Fibroblast of skin of right quadriceps (primary cell): ENCODE data around the gene LDLRAD4.

Experiments
- DNase-seq: peaks from one replicate; pipeline ENCODE4 v3.0.0-alpha.2; 2013

The LDLRAD4 gene

DNA sequence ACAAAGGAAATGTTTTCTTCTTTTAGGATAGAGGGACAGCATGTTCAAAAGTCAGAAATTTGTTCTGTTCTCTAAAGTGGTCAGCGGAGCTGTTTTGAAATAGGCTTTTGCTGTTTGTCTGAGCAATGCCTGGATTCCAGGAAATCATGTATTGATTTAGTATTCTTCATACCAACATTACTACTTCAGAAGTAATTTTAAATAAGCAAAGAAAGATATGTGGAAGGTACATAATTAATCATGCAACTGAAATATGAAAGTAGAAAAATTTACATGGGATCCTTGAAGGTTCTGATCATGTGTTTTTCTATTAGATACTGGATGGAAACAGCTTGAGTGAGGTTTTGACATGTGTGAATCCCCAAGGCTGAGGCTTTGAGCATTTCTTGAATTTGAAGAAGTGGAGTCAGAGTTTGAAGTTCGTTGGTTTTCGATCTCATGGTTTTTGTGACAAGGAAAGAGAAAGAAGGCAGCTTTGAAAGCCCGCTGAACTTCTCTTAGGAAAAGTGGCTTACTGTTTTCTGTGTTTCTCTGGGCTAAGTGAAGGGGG, 220.0 kb downstream of the LDLRAD4 start:
- DNase-seq = no peak

DNA sequence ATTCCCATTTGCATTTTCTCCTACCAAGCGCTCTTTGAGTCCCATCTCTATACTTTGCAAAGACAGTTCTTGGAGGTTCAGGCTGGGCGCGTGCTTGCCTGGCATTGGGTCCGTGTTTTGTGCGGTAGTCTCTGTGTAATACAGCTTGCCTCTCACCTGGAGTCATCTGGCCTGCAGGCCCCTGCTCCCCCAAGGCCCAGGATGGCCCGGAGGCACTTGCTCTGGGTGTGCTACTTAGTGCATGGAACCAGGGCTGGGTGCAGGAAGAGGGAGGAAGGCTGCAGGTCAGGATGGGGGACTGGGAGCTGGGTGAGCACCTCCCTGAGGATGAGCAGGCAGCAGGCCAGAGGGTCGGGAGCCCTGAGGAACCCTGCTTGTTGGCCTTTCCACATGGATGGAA, 220.9 kb downstream of the LDLRAD4 start:
- DNase-seq = no peak

DNA sequence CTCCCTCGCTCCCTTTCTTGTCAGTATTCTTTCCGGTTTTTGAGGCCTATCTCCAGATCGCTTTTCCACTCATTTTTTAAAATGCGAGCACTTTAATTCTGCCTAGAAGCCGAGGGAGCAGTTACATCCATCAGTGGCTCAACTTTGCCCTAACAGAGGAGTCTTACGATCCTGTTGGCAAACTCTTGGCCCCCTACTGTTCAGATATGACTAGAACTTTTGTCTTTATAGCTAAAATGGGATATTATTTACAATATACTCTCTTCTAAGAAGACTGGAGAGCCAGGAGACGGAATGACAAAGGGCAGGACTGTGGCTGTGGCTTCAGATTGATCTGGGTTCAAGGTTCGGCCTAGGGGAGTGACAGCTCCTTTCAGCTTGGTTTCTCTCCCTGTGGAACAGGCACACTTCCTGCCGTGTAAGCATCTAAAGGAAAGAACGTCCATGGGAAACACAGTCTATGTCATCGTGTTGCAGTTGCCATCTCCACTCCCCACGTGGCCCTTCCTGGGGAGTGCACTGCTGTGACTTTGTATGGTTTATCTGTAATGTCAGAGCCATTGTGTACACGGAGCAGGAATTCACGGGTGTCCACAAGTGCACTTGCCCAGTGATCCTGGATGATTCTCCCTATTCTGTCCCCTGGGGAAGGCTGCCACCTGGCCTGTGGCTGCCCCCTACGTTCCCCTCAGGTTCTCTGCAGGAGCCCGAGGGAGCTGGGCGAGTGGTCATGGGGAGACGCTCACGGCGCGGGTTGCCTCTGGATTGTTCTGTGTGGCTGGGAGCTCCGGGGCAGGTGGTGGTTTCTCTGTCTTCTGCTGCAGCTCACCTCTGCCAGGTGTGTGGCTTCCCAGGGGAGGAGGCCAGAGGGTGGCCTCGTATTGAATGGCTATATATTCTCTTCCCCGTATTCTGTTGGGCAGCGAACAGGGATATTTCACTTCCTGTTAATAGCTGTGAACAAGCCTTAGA, 222.0 kb downstream of the LDLRAD4 start:
- no peak for DNase-seq

DNA sequence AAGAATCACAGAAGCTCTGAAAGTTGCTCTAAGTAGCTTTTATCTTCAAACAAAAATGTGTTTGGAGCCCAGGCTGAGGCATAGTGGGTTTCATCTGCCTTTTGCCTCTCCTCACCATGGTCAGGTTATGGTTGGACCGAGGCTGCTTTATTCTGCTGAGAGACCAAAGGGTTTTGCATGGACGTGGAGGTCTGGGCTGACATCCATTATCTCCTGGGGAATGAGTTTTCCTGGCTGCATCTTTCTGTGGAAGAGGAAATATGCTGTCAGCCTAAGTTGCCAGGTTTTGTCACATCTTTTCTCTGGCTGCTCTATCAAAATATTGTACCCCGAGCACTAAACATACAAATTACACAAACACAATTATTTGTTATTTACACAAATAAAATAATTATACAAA, 223.2 kb downstream of the LDLRAD4 start:
- no peak for DNase-seq

DNA sequence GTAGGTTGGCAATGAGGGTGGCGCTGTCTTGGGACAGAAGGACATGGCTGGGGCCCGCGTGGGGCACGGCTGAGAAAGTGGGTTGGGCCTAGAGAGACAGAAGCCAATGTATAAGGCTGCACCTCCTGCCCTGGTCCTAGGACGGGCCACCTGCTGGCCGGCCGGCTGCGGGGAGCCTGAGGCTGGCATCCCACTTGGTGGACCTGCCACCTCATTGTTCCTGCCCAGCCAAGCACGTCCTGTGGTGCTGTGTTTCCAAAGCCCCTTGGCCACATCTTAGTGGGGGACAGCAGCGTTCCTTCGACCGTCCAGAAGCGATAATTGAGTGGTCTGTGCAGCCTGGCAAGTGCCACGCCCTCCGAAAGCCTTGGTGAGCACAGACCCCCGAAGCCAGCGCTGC, 223.9 kb downstream of the LDLRAD4 start:
- no peak for DNase-seq

DNA sequence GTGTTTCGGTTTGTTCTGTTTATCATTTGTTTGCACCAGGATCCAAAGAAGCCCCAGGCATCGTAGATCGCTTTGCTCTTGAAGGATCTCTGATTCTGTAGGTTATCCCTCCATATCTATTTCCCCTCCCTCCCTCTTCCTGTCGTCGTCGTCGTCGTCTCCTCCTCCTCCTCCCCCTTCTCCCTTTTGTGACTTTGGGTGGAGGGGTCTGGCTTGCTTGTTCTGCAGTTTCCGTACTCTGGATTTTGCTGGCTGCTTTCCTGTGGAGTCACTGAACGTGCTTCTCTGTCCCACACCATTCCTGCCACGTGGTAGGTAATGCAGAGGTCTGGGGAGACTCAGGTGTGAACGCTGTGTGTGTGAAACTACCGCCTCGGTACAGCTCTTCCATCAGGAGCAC, 225.0 kb downstream of the LDLRAD4 start:
- no peak for DNase-seq

DNA sequence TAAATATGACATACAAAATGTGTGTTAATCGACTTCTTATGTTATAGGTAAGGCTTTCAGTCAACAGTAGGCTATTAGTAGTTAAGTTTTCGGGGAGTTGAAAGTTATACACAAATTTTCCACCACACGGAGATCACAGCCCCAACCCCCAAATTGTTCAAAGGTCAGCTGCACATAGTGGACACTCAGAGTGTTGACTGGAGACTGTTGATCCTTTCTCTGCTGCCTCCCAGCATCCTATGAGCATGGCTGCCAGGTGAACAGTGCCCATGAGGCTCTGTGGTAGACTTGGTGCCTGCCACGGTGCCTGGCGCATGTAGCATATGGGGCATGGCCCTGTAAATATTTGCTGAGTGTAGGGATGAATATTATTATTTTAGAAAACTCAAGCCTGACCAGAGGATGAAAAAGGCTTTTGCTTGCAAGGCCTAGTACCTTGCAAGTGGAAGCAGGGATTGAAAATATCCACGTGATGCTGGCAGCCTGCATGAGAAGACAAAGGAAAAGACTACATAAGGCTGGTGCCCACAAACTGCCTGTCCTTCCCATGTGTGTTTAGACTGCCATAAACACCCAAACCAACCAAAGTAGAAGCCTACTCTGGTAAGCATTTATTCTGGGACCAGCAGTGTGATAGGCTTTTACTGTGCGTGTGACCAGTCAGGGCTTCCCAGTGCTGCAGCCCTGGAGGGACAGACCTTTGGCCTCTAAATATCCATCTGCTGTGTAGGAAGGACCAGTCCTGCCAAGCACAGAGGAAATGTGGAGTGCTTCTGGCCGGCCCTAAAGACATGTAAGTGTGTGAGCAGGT, 226.1 kb downstream of the LDLRAD4 start:
- DNase-seq = no peak

DNA sequence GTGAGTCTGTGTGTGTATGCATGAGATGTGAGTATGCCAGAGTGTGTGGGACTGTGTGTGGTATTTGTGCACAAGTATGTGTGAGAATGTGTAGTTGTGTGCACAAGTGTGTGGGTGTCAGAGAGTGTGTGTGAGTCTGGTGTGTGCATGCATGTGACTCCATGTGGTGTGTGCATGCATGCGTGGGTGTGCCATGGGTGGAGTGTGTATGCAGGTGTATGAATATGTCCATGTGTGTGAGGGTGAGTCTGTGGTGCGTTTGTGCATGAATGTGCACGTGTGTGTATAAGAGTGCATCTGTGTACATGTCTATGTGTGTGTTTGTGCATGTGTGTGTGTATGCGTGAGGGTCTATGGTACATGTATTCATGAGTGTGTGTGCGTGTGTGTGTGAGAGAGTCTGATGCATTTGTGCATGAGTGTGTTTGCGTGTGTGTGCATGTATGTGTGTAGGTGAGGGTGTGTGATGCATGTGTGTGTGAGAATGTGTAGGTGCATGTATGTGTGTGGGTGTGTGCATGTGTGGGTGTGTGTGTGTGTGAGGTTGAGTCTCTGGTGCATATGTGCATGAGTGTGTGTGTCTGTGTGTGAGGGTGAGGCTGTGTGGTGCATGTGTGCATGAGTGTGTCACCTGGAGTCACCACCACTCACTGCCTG, 226.8 kb downstream of the LDLRAD4 start:
- no peak for DNase-seq

DNA sequence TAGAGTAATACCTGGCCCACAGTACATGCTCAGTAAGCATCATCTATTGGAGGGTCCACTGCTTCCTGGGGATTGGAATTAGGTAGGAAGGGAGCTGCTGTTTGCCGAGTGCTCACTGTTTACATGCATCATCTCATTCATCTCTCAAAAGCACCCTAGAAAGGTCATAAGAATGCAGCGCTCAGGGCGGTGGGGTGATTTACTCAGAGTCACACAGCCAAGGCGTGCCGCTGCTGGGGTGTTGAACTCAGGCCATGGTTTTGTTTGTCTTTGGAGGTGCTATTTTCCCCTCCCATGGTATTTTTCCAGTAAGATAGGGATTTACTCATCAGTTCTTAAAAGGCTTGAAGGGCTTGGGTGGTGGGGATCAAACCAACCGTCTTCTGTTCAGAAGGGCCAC, 227.5 kb downstream of the LDLRAD4 start:
- no peak for DNase-seq

DNA sequence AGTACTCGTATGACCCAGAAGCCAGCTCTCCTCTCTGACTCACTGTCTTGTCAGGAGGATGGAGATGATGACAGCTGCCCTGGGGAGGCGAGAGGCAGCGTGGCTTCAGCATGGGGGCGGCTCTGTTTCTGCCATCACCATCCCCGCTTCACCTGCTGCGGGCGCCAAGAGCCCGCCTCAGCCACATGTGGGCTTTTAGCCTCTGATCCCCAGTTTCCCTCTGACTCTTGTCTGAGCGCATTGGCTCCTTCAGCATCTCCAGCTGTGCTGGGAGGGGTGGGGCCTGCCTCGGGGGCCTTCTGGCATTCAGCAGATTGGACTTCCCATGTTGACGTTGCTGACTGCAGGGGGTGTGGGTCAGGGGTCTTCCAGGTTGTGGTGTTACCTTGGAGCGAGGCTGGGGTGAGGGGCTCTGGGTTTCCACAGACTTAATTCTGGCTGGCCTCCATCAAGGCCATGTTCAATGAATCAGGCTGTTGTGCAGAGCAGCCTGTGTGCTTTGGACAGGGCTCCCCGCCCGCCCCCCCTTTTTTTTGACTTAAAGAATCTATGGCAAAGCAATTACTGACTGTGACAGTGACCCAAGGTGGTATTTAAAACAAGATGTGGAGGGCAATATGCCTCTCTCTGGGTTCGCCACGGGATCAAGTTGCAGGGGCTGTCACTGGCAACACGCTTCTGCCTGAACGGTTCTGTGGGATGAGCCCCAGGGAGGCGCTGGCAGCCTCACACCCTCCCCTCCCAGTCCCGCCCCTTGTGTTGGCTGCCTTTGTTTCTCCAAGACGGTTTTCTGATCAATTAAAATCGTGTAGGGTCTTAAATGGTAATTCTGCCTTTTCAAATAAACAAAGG, 228.3 kb downstream of the LDLRAD4 start:
- DNase-seq = no peak

DNA sequence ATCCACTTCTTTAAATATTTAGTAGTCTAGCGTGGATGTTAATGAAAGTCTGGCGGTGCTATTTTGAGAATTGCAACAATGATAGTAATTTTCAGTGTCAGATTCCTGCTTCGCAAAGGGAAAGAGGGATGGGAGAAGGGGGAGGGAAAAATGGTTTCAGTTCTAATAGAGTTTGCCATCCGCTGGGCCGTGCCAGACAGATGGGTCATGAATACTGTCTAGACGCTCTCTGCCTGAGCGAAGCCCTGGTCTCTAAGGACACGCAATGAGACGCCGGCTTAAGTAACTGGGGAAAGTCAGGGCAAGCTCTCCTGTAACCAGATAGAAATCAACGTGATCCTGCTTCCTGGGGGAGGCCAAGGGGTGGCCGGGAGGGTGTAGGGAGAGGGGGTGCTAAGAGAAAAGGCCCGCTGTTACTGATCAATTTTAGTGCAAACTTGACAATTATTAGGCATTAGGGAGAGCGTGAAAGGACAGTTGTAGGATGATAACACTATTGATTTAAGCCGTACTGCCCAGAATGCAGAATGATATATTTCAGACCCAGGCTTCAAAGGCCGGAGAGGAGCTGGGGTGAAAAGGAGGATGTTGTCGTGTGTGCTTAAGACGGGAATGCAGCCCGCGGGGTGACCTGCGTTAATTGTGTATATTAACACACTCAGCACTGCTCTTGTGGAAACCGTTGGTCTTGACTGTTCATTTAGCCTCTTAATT, 229.2 kb downstream of the LDLRAD4 start:
- DNase-seq = peak; percentile 80

DNA sequence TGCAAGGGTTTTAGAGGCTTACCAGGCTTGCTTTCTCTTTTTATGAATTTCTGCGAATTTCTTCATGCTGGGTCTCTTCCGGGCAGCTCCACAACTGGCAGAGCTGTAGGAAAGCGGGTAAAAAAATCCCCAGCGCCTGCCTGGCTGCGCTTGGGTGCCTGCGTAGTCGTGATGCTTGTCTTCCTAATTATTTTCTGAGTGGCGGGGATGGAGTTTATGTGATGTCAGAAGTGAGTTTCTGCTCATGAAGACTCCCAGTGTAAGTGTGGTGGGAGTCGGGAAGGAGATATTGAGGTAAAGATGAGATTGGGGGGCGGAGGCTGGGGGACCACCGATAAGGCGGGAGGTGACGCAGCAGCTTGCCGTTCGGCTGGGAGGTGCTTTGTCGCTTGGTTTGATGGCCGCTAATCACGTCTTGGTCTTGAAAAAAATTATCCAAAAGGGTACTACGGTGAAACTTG, 229.8 kb downstream of the LDLRAD4 start:
- DNase-seq = no peak

DNA sequence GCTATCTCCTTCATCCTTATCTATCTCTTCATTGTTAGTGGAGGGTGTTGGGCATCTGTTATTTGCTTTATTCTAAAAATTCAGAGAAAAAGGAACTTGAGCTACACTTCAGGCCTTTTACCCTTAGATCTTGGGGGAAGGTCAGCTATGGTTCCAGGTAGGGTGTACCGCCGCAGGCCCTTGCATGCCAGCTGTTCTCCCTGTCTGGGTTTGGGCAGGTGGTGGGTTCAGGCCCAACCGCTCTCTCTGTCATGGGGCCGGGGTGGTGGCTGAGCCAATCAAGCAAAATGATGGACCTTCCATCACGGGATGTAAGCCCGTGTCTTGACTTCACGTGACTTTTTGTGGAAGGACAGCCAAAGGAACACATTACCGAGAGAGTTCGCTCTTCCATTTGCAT, 231.1 kb downstream of the LDLRAD4 start:
- no peak for DNase-seq

DNA sequence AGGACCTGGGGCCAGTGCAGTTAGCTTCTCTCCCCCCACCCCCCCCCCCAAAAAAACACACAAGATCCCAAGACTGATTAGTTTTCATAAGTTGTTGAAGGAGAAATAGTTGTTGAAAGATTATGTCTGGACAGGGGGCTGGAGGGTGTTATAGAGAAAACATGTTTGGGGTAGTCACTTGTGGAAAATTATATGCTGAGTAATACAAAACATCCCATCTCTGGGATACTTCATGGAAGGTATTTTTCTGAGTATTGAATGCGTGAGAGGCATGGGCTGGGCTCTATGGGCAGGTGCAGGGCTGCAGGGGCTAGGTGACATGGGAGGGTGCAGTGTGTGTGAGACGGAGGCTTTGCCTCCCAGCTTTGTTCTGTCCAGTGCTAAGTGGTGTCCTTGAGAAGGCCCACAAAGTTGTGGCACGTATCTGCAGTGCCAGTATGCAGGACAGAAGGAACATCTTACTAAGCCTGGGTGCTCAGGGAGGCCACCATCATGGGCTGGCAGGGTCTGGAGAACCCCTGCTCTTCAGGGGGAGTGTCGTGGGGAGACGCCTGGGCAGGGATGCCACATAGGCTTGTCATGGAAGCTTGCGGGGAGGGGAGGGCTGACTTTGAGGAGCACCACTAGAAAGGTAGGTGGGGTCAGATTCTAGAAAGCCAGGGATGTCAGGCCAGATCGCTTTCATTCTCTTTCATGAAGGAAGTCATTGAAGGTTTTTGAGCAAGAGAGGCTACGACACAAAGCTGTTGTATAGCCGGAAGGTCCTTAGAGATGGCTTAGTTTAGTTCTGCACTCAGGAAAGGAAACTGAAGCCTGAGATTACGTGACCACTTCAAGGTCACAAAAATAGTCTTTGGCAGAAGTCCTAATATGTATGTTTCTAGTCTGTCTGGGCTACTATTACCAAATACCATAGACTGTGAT, 232.0 kb downstream of the LDLRAD4 start:
- no peak for DNase-seq

DNA sequence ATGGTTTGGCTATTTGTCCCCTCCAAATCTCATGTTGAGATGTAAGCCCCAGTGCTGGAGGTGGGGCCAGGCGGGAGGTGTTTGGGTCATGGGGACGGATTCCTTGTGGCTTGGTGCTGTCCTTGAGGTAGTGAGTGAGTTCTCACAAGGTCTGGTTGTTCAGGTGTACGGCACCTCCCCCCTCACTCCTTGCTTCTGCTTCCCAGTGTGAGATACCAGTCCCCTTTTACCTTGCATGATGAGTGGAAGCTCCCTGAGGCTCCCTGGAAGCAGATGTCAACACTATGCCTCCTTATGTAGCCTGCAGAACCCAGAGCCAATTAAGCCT, 232.6 kb downstream of the LDLRAD4 start:
- no peak for DNase-seq

DNA sequence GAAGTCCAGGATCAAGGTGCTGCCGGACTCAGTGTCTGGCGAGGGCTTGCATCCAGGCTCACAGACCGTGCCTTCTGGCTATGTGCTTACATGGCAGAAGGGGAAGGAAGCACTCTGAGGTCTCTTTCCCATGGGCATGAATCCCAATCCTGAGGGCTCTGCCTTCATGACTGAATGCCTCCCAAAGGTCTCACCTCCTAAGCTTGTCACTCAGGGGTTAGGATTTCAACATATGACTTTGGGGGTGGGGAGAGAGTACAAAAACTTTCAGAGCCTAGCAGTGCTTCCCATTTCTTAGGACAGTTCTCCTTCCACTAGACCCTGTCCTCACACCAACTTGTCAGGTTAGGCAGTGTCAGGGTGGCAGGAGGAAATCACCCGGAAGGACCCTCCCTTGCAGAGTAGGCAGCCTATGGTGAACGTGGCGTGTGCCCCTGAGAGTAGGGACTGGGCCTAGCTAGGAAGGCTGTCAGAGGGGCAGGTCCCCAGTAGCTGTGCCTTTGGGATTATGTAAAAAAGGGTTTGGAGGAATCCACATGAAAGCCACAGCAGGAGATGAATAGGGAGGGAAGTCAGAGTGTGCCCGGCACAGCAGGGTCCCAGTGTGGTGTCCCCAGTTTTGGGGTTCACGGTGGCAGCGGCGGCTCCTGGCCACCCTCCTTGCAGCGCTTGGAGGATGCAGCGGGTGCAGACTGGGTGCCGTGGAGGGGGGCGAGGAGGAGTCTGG, 233.3 kb downstream of the LDLRAD4 start:
- no peak for DNase-seq

DNA sequence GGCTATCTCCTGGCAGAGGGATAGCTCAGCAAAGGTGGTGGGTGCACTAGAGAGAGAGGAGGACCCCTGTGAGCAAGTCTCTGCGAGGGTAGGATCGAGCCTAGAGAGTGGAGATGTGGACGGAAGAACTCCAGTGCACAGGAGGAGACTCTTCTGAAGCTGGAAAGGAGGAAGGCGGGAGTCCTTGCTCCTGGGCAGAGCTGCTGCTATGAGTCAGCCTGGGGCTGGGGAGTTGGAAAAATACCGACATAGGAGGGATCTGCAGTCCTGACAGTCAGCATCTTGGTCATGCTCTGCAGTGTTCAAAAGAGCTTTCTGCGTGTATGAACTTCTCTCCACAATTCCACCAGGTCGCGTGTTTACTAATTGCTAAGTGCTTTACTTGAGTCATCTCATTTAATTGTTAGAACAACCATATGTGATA, 233.8 kb downstream of the LDLRAD4 start:
- DNase-seq = peak; percentile 61

DNA sequence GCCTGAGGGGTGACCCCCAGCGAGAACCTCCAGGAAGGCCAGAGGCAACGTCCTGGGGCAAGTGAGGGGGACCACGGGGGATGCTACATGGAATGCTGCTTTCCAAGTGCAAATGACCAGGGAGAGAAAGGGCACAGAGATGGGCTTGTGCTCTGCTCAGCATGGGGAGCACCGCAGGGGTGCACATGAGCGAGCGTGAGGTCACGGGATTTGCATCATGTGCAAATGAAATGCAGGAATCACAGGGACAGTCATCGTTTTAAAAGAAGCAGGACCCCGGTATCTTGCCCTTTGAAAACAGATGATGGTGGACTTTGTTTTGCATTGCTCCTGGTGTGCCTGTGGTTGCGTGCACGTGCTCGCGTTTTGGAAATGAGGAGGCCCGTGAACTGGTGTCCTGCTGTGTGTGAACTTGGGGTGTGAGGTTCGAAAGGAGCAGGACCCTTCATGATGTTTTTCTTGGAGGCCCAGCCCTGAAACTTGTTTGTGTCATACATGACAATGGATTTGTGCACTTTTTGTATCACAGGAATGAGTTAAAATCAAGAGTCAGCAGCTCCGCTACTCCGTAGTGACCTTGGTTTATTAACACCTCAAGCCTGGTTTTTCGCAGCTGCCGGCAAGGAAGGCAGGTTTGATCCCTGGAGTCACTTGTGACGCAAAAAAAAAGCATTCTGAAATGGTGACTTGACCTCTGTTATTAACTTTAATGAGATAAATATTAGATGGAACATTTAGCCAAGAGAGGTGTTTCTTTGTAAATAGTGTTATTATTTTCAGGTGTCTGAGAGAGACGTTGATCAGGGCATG, 234.5 kb downstream of the LDLRAD4 start:
- no peak for DNase-seq

DNA sequence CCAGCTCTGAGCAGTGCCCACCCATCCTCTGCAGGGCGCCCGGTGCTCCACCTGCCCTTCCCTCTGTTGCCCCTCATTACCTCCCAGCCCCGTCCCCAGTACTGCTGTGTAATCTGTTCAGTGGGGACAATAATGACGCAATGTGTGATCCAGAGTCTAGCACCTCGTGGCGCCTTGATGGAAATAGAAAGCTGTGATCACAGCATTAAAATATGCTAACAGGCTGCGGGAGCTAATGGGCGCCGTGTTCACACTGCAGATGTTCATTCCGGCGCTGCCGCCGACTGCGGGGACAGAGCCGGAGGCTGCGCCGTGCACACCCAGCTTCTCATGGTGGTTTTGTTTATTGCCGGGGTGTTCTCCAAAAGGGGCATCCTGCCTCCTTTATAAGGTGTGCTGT, 235.2 kb downstream of the LDLRAD4 start:
- DNase-seq = peak; percentile 45
